Activated CD4-positive, alpha-beta T cell treated with anti-CD3 and anti-CD28 coated beads for 4 hours (primary cell): Measurements from ENCODE around the gene PROCA1.

Experiments used
- DNase-seq, 2 donors: peaks; one replicate each; pipeline ENCODE4 v3.0.0-alpha.2; 2020

The PROCA1 gene, protein sequence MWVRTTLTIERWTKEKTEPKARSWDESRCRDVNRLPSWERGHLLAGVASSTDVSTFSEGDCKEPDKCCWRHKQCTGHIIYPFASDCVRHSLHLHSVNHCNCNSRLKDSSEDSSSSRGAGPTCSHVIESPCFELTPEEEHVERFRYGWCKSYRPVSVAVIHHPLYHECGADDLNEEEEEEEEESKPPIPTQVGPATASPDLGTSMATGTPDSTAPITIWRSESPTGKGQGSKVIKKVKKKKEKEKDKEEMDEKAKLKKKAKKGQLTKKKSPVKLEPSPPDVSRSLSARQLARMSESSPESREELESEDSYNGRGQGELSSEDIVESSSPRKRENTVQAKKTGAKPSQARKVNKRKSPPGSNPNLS

GRCh38 chr17:28711723-28712031 lies at the start of gene PROCA1:
Gene PROCA1, minus strand, starts transcription at chr17:28711888. Its CDS starts 228 bp downstream, at chr17:28711660.
- peak in 1 of 2 donors; percentile 32 for DNase-seq

DNA sequence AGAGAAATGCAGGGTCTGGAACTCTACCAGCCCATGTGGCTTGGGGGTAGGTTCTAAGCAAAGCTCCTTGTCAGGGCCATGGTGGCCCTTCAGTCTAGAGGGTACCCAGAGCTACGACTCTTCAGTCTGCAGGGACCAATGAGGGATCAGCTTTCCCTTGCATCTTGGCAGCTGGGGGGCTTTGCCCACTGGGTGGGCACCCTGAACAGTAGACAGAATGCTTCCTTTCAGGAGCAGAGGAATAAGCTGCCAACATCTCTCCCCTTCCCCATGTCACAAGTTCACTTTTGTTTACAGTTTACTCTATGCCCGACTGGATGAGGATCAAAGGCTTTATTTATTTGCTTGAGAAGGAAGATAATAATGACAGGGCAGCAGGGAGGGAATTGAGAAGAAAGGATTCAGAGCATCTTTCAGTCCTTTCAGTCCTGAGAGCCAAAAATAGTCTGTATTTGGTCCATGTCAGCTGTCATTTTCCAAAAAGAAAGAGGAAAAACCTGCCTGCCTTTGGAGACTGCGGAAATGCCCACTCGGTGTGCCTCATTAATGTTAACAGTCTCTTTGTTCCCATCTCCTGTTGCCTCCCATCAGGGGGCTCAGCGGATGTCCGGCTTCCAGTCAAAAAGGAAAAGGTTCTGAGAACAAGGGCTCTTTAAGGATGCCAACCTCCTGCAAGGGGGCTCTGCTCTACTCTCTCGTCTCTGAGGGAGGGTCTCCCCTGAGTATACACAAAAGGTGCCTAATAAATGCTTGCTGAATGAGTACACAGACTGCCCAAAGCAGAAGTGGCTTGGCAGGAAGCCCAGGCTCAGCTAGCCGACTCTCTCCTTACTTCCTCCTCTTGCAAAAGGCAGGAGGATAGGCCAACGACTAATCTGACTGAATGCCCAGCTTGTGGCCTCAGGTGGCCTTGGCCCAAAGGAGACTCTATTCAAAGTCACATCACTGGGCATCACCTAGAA lies 49.2 kb upstream of the PROCA1 start:
- DNase-seq, result no peak

GRCh38 chr17:28759256-28759865 lies 47.7 kb upstream of the PROCA1 start:
- no peak for DNase-seq

DNA sequence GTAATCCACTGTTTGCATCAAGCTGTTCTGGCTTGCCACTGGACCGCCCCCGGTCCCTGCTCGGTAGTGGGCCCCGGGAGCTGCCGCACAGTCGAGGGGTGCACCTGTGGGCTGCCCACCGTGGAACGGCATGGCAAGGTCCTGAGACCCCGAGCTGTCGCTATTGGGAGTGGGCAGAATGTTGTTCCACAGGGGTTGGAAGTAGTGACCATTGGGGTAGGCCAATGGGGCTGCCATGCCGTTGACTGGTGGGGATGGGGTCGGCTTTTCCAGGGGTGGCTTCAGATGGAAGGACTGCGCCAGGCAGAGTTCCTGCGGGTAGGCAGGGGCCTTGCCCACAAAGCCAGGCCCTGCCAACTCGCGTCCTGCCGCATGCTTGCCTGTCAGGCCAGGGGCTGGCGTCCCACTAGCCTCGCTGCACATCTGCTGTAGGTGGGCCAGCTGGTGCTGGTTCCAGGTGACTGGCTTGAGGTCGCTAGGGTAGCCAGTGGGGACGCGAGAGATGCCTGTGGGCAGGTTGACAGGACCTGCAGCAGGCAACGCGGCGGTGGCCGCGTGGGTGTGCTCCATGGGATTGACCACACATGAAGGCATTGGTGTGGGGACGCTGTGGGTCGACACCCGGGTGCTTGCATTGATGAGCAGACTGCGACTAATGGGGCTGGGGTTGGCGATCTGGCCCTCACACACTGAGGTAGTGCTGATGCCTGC lies 46.9 kb upstream of the PROCA1 start:
- DNase-seq, result no peak

- DNase-seq, result no peak
These were observed 44.5 kb upstream of the PROCA1 start for GRCh38 chr17:28756049-28756804.

DNA sequence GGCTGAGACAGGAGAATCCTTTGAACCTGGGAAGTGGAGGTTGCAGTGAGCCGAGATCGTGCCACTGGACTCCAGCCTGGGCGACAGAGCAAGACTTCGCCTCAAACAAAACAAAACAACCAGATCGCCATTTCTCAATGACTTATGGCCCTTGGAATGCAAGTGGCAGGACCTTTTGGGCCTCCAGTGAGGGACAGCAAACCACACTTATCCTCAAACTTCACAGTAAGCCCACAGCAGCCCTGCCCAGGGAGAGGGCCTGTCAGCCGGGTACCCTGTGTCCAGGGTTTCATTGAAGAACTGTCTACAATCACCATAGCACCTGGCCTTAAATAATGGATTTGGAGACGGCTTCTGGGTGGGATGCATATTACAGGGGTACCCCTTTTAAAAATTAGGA lies 43.8 kb upstream of the PROCA1 start:
- no peak for DNase-seq

- no peak for DNase-seq
These were observed 40.1 kb upstream of the PROCA1 start for GRCh38 chr17:28751600-28752366.

DNA sequence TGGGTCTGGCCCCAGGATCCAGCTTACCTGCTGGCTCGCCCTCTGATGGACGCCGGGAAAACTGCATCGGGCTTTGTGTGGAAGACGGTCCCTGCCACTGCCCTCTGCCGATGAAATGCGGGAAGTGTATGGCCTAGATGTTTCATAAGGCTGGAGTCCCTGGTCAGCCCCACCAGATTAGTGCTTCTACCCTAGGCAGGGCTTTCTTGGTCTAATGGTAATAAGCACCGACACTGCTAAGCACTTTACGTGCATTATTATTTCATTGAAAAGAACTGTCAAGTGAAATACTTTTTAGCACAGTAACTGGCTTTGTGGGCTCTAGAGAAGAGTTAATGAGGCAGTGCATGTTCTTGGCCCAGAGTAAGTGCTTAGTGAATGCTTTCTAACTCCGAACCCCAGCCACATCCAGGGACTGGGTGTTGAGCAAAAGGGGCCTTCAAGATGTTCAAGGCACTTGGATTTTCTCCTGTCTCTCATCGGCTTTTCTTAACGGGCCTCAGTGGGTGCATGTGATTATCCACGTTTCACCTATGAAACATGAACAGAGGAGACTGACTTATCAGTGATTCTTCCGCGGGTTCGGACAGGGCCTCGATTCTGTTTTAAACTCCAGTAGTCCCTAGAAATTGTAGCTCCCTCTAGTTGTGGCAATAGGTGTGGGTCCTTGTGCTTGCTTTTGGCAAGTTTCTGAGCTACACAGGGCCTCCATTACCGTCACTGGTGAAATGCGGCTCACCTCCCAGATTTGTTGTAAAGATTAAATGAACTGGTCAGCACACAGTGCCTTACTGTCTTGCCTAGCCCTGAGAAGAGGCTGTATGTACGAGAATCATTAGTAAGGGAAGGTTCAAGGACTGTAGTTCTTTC lies 38.7 kb upstream of the PROCA1 start:
- DNase-seq, result peak; percentile 84 to 89

GRCh38 chr17:28749516-28750177 lies 38.0 kb upstream of the PROCA1 start:
- no peak for DNase-seq

DNA sequence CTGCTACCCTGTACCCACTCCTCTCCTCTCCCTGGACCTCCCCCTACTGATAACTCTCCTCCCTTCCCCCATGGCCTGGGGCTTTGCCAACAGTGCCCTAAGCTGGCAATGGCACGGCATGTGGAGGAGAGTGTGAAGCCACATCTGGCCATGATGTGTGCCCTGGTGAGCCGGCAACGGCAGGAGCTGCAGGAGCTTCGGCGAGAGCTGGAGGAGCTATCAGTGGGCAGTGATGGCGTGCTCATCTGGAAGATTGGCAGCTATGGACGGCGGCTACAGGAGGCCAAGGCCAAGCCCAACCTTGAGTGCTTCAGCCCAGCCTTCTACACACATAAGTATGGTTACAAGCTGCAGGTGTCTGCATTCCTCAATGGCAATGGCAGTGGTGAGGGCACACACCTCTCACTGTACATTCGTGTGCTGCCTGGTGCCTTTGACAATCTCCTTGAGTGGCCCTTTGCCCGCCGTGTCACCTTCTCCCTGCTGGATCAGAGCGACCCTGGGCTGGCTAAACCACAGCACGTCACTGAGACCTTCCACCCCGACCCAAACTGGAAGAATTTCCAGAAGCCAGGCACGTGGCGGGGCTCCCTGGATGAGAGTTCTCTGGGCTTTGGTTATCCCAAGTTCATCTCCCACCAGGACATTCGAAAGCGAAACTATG lies 37.3 kb upstream of the PROCA1 start:
- no peak for DNase-seq

DNA sequence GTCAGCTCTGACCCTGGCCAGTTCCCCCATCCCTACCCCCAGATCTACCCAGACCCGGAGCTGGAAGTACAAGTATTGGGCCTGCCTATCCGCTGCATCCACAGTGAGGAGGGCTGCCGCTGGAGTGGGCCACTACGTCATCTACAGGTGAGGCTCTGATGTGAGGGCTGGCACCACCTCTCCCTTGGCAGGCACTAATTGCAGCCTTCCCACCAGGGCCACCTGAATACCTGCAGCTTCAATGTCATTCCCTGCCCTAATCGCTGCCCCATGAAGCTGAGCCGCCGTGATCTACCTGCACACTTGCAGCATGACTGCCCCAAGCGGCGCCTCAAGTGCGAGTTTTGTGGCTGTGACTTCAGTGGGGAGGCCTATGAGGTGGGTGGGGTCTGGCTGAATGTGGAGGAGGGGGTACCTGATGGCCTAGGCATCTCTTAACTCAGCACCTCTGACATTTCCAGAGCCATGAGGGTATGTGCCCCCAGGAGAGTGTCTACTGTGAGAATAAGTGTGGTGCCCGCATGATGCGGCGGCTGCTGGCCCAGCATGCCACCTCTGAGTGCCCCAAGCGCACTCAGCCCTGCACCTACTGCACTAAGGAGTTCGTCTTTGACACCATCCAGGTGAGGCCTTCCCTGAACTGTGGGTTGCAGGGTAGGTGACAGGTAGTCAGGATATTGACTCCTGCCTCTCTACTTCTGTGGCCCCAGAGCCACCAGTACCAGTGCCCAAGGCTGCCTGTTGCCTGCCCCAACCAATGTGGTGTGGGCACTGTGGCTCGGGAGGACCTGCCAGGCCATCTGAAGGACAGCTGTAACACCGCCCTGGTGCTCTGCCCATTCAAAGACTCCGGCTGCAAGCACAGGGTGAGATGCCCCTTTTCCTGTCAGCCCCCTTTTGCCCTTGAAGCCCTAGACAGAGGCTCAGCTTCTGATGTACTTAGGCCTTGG lies 36.4 kb upstream of the PROCA1 start:
- DNase-seq, result no peak

GRCh38 chr17:28747051-28747691 lies 35.5 kb upstream of the PROCA1 start:
- no peak for DNase-seq

GRCh38 chr17:28746611-28747050 lies 34.9 kb upstream of the PROCA1 start:
- no peak for DNase-seq

- DNase-seq, result no peak
These were observed 34.2 kb upstream of the PROCA1 start for GRCh38 chr17:28745786-28746411.

DNA sequence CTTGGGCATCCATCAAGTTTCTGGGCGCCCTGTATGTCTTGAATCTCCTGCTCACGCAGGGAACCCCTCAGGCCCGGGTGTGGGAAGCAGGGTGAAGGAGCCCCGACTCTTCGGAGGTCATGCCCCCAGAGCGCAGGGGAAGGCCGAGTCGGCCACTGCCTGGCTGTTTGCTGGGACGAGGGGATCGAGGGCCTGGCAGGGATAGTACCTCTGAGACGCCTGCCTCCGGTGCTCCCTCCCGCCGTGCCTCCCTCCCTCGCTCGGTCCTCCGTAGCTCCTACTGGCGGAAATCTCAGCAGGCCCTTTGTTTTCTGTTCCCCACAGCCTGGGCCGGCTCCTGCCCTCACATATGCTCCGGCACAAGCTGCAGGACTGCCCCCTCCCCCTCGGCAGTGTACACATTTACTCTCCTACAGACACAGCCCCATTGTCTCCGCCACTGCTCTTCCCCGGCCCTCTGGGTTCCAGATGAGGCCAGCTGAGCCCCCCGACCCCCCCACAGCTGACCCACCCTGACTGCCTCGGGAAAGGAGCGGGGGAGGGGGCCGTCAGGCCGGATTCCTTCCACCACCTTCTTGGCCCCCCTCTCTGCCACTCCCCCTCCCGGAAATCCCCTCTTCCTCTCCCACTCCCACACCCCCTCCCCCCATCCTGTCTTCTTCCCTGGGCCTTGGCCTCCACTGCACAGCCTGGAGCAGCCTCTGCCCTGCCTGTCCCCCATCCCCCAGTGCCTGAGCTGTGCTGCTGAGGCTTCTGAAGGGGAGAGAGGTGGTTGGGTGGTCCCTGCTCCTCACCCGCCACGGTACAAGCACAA lies 33.5 kb upstream of the PROCA1 start:
- DNase-seq, result peak in 1 of 2 donors; percentile 32
